Astrocyte of the spinal cord (primary cell): Measurements from ENCODE around the gene RAD51C.

ENCODE experiments used
- DNase-seq: peaks from one replicate; pipeline ENCODE4 v3.0.0; 2011; ENCODE audit warnings: low read depth, low spot score
- H3K4me3 ChIP-seq: 2 replicates; pipeline ENCODE4 v1.5.1; 2011; ENCODE audit warnings: low read depth, mild to moderate bottlenecking, low read length, moderate library complexity
- in situ Hi-C: cut with HindIII; loops from 2 replicates; pipeline ENCODE4 v1.10.0; 2017; ENCODE audit warnings: low sequenced_read_pairs
- TF ChIP-seq, protein P1 (sequence below): IDR thresholded peaks from 2 replicates; pipeline ENCODE4 v1.5.1; 2012; ENCODE audit warnings: low read depth, mild to moderate bottlenecking, low read length, inconsistent platforms

Gene RAD51C

DNA sequence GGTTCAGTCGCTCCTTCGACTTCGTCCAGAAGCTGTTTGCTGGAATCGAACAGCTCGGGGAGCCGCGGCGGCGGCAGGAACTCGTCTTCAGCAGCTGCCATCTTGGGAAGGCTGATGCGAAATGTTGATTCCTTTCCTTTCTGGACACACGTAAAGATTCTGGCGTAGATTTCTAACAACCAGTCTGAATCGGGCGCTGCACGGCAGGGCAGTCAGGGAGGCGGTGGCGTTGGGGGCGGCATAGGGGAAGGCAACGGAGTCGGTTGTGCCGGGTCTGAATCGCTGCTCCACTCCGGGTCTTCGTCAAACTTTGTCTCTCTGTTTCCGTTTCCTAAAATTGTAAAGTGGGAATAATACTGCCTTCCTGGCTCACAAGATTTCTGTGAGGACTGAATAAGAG lies 30.9 kb upstream of the RAD51C start:
- in situ Hi-C loops, result no loop called here
- TF ChIP-seq, protein P1, sequence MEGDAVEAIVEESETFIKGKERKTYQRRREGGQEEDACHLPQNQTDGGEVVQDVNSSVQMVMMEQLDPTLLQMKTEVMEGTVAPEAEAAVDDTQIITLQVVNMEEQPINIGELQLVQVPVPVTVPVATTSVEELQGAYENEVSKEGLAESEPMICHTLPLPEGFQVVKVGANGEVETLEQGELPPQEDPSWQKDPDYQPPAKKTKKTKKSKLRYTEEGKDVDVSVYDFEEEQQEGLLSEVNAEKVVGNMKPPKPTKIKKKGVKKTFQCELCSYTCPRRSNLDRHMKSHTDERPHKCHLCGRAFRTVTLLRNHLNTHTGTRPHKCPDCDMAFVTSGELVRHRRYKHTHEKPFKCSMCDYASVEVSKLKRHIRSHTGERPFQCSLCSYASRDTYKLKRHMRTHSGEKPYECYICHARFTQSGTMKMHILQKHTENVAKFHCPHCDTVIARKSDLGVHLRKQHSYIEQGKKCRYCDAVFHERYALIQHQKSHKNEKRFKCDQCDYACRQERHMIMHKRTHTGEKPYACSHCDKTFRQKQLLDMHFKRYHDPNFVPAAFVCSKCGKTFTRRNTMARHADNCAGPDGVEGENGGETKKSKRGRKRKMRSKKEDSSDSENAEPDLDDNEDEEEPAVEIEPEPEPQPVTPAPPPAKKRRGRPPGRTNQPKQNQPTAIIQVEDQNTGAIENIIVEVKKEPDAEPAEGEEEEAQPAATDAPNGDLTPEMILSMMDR, result no peak
- no peak for DNase-seq
- H3K4me3 ChIP-seq, result no peak overlapping the region

DNA sequence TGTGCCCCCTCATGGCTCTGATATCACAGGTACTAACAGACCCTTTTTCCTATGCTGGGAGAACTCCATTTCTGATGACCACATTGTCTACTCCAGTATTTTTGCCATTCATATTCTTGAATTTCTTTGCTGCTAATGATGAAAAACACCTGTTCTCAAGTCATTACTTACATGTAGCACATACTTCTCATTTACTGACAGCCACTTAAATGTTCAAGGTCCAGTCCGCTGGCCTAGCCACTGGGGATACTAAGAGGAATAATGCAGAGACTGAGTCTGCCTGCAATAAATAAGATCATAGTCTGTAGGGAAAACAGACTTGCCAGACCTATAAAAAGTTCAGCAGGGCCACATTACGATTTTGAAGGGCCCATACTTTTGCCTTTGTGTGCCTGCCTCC lies 28.1 kb upstream of the RAD51C start:
- no peak for DNase-seq
- TF ChIP-seq, protein P1, result no peak
- no peak overlapping the region for H3K4me3 ChIP-seq
- in situ Hi-C loops, result no loop called here

DNA sequence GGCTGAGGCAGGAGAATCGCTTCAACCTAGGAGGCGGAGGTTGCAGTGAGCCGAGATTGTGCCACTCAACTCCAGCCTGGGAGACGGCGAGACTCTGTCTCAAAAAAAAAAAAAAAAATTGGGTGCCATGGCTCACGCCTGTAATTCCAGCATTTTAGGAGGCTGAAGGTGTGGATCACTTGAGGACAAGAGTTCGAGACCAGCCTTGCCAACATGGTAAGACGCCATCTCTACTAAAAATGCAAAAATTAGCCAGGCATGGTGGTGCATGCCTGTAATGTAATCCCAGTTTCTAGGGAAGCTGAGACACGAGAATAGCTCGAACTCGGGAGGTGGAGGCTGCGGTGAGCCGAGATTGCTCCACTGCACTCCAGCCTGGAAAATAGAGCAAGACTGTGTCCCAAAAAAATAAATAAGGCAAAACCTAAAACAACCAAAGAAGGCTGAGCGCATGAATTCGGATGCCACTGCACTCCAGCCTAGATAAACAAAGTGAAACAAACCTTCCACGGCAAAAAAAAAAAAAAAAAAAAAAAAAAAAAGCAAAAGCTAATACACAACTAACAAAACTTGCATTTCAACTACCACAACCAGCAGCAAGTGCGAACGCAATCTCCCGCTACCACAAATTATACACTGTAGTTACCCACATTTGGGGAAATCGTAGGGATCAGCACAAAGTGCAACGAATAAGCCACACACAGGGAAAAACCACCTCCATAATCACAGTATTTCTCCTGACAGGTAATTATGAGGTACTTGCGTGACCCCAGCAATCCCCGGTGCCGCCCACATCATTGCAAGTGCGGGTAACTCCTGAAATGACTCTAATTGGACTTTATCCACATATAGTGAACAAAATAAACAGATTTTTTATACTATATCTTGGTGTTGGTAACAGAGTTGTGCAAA lies 26.2 kb upstream of the RAD51C start:
- no peak overlapping the region for H3K4me3 ChIP-seq
- DNase-seq, result no peak
- TF ChIP-seq, protein P1, result no peak
- in situ Hi-C loops, result no loop called here

DNA sequence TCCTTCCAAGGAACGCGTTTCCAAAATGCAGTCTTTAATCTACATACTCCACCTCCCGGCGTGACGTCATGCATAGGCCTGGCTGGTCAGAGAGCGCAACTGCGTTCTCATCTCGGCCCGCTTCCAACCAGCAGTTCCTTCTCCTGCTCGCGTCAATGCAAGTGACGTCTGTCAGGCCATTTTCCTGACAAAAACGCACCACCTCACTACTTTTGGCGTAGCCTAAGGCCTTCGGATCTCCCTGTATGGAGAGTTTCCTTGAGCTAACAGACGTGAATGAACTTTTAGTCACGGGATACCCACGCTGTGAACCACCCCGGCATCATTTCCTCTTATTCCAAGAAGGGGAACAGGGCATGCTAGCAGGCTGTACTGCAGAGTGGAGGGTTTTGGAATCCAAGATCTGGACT lies 25.5 kb upstream of the RAD51C start:
- H3K4me3 ChIP-seq, result no peak overlapping the region
- DNase-seq, result peak; percentile 29
- TF ChIP-seq, protein P1, result no peak
- in situ Hi-C loops, result no loop called here

DNA sequence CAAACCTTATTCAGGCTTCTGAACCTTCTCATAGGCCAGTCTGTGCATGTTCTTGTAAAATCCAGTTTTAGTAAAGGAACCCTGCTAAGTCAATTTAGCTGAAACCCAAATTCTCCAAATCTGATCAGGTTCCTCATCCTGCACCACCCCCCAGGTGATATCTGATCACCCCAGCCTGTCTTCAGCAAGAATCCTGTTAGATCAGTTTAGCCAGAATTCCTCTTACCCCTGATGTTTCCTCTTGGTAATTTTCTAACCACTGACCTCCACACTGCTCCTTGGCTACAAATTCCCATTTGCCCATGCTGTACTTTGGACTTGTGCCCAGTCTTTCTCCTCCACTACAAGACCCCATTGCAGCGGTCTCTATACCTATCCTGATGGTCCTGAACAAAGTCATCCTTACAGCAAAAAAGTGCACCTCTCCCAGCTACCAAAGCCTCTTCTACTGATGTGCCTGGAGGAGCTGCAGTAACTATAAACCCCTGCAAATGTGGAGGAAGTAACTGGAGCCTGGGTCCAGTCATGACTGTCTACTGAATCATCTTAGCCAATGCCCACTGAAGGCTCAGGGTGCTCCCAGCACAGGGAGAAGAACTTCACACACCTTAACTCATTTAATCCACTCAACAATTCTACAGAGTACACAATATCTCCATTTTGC lies 24.3 kb upstream of the RAD51C start:
- no peak overlapping the region for H3K4me3 ChIP-seq
- peak; percentile 32 for DNase-seq
- TF ChIP-seq, protein P1, result no peak
- in situ Hi-C loops, result no loop called here

DNA sequence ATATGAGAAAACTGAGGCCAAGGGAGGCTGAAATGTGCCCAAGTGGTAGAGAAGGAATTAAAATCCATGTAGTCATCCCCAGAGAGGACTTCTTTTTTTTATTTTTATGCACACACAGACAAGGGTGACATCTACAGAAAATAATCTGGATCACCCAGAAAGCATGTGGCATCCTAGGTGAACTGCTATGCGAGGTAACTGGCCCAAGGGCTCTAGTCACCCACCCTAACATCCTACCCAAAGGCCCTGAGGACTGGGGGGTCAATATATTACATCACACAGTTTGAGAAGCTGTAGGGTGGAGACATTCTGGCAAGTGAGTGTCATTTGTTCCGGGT lies 23.8 kb upstream of the RAD51C start:
- H3K4me3 ChIP-seq, result no peak overlapping the region
- in situ Hi-C loops, result no loop called here
- no peak for DNase-seq
- TF ChIP-seq, protein P1, result no peak
